H1 (cell line): ENCODE measurements around the gene MED16. TPM values are rescaled to one million over a fixed set of nuclear protein-coding genes. Genes with fewer than 3 reads are reported as not detected.

Experiments used
- BCL11A ChIP-seq, 2 experiments: IDR thresholded peaks; one replicate each; pipeline ENCODE4 v1.6.1; 2011; ENCODE audit warnings: low read depth in 2 of 2, low read length in 2 of 2, mild to moderate bottlenecking in 2 of 2
- CEBPB ChIP-seq: IDR thresholded peaks from 2 replicates; pipeline ENCODE4 v1.6.1; 2012; ENCODE audit warnings: low read depth, low read length
- GTF2F1 ChIP-seq: IDR thresholded peaks from 2 replicates; pipeline ENCODE4 v1.6.1; 2012; ENCODE audit warnings: low read depth, low read length, improper control_type of control experiment, borderline replicate concordance
- RNF2 ChIP-seq: fragments of 200-900, 300-1000 bp; sonication (generic); IDR thresholded peaks from 2 replicates; pipeline ENCODE4 v1.7.1; 2016; ENCODE audit warnings: borderline replicate concordance, low read depth, mild to moderate bottlenecking, antibody characterized with exemption, low read length; ENCODE audit not compliant: poor library complexity, severe bottlenecking; ENCODE audit errors: missing control alignments
- polyA plus RNA-seq, 7 experiments: library from polyadenylated mRNA; depleted of rRNA in 3 of 7; stranded (reverse) in 5 of 7; unstranded in 2 of 7; fragments of >200 nt in 5 of 7; fragments of 200-250 nt in 2 of 7; gene quantifications; 1 replicate in 5 of 7; 2 replicates in 1 of 7; 4 replicates in 1 of 7; pipeline versions ENCODE4 v1.2.1 to v1.2.3, GENCODE V29; 2011 to 2013; ENCODE audit warnings: missing spikeins in 2 of 7, mixed read lengths in 2 of 7
- total RNA-seq: library from RNA; stranded (reverse); fragmentation: NEBNext Ultra II Directional; extraction: Animal tissue kit (Norgen Biotek cat#: 25700); gene quantifications from 2 replicates; pipeline ENCODE4 v1.2.1, GENCODE V29; 2021

The MED16 gene
- total and polyA plus RNA-seq, 2 of the 8 experiments (the other 6 are each of a cell fraction or from before 2014, with no cell fraction given): 51.0 to 67.2 TPM

DNA sequence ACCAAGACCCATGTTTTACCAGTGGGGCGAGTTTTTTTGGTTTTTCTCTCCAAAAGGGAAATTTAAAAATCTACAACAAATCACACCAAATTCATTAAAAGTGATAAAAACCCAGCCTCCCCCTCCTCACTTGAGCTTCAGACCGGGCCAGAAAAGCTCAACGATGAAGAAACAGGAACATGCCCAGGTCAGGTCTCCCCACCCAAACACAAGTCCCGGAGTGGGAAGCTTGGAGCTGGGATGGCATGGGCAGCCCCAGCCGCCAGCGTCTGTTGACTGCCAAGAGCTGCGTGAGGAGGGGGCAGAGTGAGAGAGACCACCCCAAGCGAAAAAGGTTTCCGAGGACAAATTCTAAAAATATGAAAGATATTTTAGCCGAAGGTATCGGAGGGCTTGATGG lies 4.0 kb upstream of the MED16 start (continued):
- TF ChIP-seq CEBPB (no peak), RNF2 (no peak), BCL11A (IDR thresholded peaks at IDR 0.05; ENCODE audit: low read depth in 2 of 2, low read length in 2 of 2) (no peak), GTF2F1 (no peak)
